SH-SY5Y (cell line): ENCODE data around the gene LIF.

Experiments used
- GATA2 ChIP-seq: IDR thresholded peaks from 2 replicates; pipeline ENCODE4 v1.6.1; 2011; ENCODE audit warnings: mild to moderate bottlenecking, low read depth, low read length
- GATA3 ChIP-seq: IDR thresholded peaks from 2 replicates; pipeline ENCODE4 v1.6.1; 2011; ENCODE audit warnings: low read depth, mild to moderate bottlenecking, low read length, moderate library complexity

GRCh38 chr22:30268331-30268730, 21.8 kb upstream of the LIF start:
- TF ChIP-seq GATA2 (no peak), GATA3 (no peak)
